ENCODE results near the gene RITA1. TPM values are rescaled to one million over a fixed set of nuclear protein-coding genes. Genes with fewer than 3 reads are reported as not detected.

The RITA1 gene
- total RNA-seq, 3 donors from 2014 or later, result 13.0 to 17.0 (median 14.9) TPM

DNA sequence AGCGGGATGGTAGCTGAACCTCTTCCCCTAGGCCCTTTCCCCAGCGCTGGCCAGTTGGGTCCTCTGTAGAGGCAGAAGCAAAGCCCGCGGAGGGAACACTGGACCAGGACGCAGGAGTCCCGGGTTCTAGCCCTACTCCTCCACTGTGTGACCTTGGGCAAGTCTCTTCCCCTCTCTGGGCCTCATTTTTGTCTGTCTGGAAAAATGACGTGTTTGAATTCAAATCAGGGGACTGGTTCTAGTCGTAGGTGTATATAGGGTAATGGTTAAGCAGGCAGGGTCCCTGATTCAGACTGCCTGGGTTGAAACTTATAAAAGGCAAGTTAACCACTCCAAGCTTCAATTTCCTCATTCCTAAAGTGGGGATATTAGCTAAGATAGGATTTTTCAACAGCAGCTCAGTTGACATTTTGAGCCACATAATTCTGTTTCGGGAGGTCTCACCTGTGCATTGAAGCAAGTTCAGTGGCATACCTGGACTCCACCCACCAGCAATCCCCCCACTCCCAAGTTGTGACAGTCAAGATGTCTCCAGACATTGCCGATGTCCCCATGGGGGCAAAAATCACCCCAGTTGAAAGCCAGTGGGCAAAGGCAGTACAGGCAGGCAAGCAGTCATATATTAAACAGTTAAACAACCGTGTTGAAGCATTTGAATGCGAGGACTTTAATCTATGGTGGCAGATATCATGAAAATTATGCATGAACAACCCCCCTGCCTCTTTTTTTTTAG is 36.6 kb downstream of the RITA1 start:
- DNase-seq, result peak in 1 of 3 donors; percentile 34
- ATAC-seq, result no peak
- Histone ChIP-seq H3K36me3 (ENCODE audit: low read depth) (peaks cover 5% of the 10 kb centered on the region), H3K9me3 (no peaks in the 10 kb centered on the region), H3K4me3 (peak overlapping the region; percentile 85), H3K4me1 (ENCODE audit: low read depth) (peaks cover 30% of the 10 kb centered on the region)
- intact Hi-C loops (cut with DNase I, micrococcal nuclease), result no loop called here
- TF ChIP-seq, protein P1, sequence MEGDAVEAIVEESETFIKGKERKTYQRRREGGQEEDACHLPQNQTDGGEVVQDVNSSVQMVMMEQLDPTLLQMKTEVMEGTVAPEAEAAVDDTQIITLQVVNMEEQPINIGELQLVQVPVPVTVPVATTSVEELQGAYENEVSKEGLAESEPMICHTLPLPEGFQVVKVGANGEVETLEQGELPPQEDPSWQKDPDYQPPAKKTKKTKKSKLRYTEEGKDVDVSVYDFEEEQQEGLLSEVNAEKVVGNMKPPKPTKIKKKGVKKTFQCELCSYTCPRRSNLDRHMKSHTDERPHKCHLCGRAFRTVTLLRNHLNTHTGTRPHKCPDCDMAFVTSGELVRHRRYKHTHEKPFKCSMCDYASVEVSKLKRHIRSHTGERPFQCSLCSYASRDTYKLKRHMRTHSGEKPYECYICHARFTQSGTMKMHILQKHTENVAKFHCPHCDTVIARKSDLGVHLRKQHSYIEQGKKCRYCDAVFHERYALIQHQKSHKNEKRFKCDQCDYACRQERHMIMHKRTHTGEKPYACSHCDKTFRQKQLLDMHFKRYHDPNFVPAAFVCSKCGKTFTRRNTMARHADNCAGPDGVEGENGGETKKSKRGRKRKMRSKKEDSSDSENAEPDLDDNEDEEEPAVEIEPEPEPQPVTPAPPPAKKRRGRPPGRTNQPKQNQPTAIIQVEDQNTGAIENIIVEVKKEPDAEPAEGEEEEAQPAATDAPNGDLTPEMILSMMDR (IDR thresholded peaks at IDR 0.05), result no peak

DNA sequence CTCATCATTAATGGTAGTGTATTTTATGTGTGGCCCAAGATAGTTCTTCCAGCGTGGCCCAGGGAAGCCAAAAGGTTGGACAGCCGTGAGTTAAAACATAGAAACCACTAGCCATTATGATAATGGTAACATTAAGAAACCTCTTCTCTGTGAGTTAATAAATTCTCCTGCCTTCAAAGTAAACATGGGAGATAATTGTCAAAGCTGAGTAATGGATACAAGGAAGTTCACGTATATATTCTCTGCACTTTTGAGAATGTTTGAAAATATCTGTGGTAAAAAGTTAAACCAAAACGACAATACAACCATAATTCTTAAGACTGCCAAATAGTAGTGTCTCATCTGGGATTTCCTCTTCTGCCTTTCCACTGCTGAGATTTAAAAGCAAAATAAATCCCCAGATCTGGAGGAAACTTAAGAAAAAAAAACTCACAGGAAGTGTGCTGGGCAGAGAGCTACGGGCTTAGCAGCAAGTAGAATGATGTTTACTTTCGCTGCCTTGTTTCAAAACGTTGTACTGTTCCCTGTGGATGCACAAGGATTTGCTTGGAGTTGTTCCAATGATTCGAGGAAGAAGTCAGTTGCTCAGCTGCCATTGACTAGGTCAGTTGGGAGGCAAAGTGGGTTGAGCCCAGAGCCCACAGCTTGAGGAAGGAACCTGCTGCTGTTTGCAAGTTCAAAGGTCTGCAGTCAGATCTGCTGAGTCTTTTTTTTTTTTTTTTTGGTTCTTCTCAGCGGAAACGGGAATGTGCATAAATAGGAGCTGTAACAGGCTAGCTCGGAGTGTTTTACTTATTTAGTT is 37.4 kb downstream of the RITA1 start:
- peak; percentile 61 for ATAC-seq
- DNase-seq, result peak; percentile 75 to 87 (median 85)
- TF ChIP-seq, protein P1 (IDR thresholded peaks at IDR 0.05), result no peak
- intact Hi-C loops (cut with DNase I, micrococcal nuclease), result no loop called here
- H3K4me3 ChIP-seq, result peak overlapping the region; percentile 85
- H3K4me1 ChIP-seq (ENCODE audit: low read depth), result peaks cover 29% of the 10 kb centered on the region
- H3K9me3 ChIP-seq, result no peaks in the 10 kb centered on the region
- H3K36me3 ChIP-seq (ENCODE audit: low read depth), result peaks cover 5% of the 10 kb centered on the region

DNA sequence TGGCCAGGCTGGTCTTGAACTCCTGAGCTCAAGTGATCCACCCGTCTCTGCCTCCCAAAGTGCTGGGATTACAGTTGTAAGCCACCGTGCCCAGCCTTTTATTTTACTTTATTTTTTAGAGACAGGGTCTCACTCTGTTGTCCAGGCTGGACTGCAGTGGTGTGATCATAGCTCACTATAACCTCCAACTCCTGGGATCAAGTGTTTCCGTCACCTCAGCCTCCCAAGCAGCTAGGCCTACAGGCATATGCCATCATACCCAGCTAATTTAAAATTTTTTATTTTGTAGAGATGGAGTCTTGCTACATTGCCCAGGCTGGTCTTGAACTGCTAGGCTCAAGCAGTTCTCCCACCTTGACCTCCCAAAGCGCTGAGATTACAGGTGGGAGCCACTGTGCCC is 39.4 kb downstream of the RITA1 start:
- intact Hi-C loops (cut with DNase I, micrococcal nuclease), result no loop called here
- ATAC-seq, result no peak

DNA sequence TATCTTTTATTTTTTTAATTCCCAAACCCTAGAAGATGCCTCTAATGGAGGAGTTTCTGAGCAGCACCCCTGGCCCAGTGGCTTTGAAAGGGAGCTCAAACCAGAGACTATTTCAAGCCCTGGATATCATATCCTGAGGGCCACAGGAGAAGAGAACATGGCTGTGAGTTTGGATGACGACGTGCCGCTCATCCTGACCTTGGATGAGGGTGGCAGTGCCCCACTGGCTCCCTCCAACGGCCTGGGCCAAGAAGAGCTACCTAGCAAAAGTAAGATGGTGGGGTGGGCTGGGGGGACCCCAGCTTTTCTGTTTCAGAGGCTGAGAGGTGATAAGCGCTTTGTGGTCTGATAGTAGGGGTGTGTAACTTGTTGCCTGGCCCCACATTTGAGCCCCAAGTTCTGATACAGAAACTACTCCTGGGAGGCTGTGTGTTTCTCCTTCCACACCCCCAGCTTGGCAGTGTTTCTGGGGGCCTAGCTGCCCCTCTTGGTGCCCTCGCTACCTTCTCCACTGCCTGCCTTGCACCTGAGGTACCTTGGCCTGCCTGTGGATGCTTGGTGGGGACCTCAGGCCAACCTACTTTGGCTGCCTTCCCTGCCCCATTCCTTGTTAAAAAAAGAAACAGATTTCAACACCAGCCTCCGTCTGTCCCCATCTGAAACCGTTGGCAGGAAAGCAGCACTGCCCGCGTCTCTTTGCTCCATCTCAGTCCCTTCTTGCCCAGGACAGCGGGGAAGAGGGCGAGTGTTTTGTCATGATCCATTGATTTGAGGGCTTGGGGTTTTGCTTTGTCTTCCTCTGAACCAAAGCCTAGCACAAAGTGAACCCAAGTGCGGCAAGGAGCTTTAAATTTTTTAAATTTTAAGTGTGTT is 41.4 kb downstream of the RITA1 start:
- TF ChIP-seq, protein P1 (IDR thresholded peaks at IDR 0.05), result no peak
- Histone ChIP-seq H3K9me3 (no peaks in the 10 kb centered on the region), H3K4me3 (no peak overlapping the region), H3K4me1 (ENCODE audit: low read depth) (peaks cover 42% of the 10 kb centered on the region), H3K36me3 (ENCODE audit: low read depth) (no peaks in the 10 kb centered on the region)
- ATAC-seq (no peak), DNase-seq (peak in 1 of 3 donors; percentile 27)
- intact Hi-C loops (cut with DNase I, micrococcal nuclease), result no loop called here

More for the DNA sequence above, 39.4 kb downstream of the RITA1 start:
- DNase-seq, result peak in 1 of 3 donors; percentile 4
- TF ChIP-seq, protein P1 (IDR thresholded peaks at IDR 0.05), result no peak
- no peak overlapping the region for H3K4me3 ChIP-seq
- peaks cover 5% of the 10 kb centered on the region for H3K36me3 ChIP-seq (ENCODE audit: low read depth)
- H3K9me3 ChIP-seq, result no peaks in the 10 kb centered on the region
- H3K4me1 ChIP-seq (ENCODE audit: low read depth), result peaks cover 46% of the 10 kb centered on the region

DNA sequence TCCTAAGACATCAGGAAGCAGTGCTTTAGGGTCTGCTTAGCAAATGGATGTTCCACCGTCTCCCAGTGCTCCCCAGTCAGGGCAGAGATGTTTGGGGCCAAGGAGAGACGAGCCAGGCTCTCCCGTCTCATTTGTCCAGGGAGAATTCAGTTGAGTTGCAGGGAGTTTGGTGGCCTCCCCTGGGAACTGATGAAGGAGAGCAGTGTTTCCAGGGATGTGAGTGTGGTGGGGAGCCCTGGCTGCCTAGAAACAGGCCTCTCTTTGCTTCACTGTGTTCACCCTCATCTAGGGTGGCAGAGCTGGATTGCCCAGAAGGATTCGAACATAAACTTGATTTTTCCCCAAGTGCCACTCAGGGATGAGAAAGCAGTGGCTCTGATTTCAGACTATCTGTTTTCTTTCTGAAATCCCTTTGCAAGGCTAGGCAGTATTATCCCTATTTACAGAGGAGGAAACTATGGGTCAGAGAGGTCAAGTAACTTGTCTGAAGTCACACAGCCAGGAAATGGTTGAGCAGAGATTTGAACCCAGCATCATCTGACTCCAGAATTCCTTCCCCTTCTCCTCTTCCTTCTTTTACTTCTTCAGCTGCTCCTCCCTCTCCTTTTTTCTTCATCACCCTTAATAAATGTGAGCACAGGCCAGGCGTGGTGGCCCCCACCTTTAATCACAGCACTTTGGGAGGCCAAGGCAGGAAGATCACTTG is 42.3 kb downstream of the RITA1 start:
- no peaks in the 10 kb centered on the region for H3K36me3 ChIP-seq (ENCODE audit: low read depth)
- no peaks in the 10 kb centered on the region for H3K9me3 ChIP-seq
- peaks cover 35% of the 10 kb centered on the region for H3K4me1 ChIP-seq (ENCODE audit: low read depth)
- intact Hi-C loops (cut with DNase I, micrococcal nuclease), result no loop called here
- ATAC-seq, result no peak
- peak in 1 of 3 donors; percentile 13 for DNase-seq
- H3K4me3 ChIP-seq, result no peak overlapping the region
- TF ChIP-seq, protein P1 (IDR thresholded peaks at IDR 0.05), result no peak
